Measurements from ENCODE around the gene TBC1D2B.

The TBC1D2B gene

DNA sequence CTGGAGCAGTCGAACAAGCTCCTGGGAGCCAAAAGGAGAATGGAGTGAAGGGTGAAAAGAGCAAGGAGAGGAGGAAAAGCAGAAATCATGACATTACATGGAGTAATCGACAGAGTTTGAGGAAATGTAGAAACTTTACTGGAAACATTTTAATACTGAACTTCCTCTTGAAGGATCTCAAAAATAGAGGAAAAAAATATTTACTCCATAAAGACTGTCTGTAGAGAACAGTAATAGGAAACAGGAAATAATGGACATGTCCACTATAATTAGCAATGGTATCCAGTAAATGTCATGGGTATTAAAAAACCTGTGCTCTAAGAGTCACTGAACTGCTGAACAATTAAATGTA is 53.0 kb downstream of the TBC1D2B start:
- no peak for DNase-seq

DNA sequence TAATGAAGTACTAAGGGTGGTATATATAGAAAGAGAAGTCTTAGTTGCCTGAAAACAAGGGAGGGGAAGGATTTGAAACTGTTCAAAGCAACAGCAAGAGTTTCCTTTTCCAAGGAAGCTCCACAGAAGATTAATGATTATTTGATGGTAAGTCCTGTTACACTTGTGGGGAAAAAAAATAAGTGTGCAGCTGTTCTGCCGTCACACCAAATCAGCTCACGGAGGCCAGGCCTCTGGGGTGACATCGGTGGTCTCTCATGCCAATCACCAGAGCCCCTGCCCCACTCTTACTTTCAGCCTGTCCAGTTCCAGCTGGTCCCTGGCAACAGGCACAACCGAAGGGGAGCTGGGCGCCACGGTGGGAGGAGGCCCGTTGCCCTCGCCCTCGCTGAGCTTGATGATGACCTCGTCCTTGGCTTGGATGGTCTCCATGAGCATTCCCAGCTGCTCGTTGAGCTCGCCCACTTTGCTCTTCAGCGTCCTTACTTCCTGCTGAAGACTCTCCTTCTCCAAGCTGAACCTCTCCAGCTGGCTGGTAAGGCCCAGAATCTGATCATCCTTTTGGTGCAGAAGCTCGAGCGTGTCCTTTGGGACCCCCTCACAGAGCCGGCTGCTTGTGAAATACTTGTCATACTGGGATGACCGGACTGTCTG is 53.5 kb downstream of the TBC1D2B start:
- no peak for DNase-seq

- no peak for DNase-seq
Measured at GRCh38 chr15:78023081-78023665, 54.3 kb downstream of the TBC1D2B start.

DNA sequence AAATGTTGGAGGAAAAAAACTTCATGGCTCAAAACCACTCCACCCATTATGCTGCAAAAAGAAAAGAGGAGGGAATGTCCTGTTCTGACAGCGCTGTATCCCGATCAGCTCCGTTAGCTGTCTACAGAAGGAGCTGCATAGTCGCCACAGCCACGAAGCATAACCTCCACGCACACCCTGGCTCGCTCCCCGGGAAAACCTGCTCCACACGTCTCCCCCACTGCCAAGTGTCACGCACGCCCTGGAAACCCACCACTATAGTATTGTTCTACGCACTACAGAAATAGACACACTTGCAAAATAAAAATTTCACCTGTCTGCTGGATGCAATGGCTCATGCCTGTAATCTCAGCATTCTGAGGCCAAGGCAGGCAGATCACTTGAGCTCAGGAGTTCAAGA is 55.8 kb downstream of the TBC1D2B start:
- no peak for DNase-seq

DNA sequence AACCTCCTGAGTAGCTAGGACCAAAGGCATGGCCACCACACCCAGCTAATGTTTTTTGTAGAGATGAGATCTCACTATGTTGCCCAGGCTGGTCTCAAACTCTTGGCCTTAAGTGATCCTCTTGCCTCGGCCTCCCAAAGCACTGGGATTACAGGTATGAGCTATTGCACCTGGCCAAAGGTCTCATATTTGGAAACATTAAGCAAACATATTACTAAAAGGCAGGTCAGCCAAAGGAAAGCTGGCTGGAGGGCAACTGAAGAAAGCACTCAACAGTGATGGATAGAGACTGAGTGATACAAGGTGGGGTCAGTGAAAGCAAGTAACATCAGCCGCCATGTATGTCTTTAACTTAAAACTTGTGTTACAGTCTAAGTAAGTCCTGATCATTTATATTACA is 57.5 kb downstream of the TBC1D2B start:
- no peak for DNase-seq

- DNase-seq: no peak
Measured at GRCh38 chr15:78018946-78019644, 58.4 kb downstream of the TBC1D2B start.

DNA sequence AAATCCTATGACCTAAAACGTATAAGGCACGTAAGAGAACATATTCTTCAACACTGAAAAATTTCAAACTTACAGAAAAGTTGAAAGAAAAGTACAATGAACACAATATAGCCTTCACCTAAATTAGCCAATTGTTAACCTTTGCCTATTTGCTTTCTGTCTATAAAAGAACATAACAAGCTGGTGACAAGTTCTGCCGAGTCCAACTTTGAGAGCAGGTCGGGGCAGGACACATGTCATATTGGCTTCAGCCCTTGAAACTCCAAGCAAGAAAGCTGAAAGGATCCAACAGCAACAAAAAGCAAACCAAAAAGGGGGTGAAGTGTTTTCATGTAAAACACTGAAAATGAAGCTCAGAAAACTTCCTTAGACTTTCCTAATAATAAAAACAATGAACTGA is 59.1 kb downstream of the TBC1D2B start:
- DNase-seq: no peak

DNA sequence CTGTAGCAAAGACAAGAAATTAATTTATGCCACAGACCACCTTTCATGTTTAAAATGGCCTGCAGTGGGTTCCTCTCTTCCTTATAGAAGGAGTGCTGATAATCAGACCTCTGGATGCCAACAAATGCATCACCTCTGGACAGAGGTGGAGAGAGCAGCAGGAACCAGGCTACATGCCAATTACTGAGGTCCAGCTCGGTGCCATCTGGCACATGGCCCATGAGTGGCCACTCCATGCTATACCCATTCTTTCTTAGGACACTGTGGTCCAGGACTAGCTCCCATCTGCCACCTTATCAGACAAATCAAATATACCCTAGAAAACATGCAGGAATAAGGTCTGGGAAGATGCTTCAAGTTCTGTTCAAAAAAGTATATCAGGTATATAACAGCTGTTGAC is 60.7 kb downstream of the TBC1D2B start:
- no peak for DNase-seq

- DNase-seq: no peak
Measured at GRCh38 chr15:78012643-78013077, 64.9 kb downstream of the TBC1D2B start.

DNA sequence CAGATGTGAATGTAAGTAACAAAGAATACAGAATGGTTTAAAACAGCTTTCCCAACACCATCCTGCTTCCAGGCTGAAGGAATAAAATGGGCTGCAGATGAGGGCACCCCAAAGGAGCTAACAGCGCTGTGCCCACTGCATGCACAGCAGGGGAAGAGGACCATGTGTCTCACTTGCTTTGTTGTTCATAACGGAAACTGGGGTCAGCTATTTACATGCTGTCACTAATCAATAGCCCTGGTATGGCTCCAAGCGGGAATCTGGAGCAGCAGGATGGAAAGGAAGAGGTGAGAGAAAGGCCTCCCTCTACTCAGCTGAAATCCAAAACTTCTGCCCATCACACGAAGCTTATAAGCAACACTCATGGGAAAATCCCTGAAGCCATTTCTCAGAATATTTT is 67.4 kb downstream of the TBC1D2B start:
- DNase-seq: no peak

- no peak for DNase-seq
Measured at GRCh38 chr15:78007964-78008886, 69.3 kb downstream of the TBC1D2B start.

- no peak for DNase-seq
Measured at GRCh38 chr15:78007211-78007931, 70.1 kb downstream of the TBC1D2B start.

GRCh38 chr15:78006567-78007205 is 70.8 kb downstream of the TBC1D2B start:
- DNase-seq: peak in 1 of 2 experiments; percentile 11

GRCh38 chr15:78004919-78005634 is 72.4 kb downstream of the TBC1D2B start:
- DNase-seq: peak; percentile 43 to 71

DNA sequence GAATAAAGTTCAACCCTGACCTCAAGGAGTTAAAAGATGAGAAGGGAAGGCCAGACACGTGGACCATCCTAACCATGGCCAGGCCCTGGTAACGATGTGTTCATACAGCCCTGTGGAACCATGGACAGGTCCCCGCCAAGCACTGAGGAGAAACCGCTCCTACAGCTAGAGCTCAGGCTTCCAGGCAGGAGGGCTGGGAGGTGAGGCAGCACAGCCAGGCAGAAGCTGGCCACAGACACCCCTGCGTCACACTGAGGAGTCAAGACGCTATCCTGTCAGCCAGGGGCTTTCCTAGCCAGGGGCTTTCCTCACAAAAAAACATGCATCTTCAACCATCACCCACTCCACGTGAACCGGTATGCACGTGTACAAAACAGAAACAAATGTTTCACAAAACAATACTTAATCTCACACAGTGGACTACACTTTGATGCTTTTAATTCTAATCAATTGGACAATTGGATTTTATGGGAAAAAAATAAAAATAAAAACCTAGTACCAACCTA is 73.2 kb downstream of the TBC1D2B start:
- DNase-seq: no peak

DNA sequence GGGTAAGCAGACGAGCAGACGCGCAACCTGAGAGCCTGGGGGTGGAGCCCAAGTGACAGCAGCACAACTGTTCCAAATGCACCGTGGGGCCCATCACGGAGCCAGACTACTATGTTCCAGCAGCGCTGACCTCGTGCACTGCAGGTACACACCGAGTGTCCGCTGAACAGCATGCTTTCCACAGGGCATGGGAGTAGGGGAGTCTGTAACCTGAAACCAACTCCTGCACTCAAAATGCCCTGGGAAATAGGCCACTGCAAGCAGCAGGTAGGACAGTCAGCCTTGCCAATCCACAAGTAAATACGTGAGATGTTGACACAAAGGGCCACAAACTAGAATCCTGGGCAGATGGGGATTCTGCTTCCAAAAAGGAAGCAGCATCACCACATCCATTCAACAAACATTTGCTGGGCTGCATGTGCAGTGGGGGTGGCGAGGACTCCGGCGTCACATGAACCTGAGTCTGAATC is 73.9 kb downstream of the TBC1D2B start:
- DNase-seq: peak; percentile 87 to 95

DNA sequence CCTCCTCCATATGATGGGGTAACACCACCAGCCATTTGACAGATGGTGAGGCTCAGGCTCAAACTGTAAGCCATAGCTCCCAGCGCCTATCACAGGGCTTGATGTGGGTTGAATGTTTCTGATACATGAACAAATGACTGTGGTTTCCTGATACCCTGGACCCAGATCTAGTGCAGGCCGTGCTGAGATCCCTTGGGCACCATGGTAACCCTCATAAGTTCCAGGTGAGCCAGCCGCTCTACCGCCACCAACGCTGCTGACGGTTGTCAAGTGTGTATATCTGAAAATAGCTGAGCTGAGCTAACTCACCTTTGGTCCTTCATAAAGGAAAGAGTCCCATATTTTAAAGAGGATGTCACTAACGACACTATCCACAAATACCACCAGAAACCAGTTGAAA is 74.5 kb downstream of the TBC1D2B start:
- no peak for DNase-seq

DNA sequence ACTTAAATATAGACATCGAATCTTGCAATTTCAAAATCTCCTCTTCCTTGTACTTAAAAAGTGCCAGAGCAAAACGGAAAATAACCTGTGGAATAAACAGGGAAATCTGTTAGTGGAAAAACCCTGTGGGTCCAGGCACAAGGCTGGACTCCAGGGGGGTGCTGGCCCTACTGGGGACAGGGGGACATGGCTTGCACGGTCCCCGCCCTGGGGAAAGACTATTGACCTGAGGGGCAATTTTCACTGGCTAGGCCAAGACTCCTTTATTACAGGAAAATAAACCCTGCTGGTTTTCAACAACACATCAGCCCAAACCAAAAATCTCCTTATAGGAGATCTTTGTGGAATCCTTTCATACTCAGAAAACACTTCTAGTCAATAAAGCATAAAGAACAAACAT is 75.9 kb downstream of the TBC1D2B start:
- no peak for DNase-seq

- no peak for DNase-seq
Measured at GRCh38 chr15:78000927-78001249, 76.6 kb downstream of the TBC1D2B start.

DNA sequence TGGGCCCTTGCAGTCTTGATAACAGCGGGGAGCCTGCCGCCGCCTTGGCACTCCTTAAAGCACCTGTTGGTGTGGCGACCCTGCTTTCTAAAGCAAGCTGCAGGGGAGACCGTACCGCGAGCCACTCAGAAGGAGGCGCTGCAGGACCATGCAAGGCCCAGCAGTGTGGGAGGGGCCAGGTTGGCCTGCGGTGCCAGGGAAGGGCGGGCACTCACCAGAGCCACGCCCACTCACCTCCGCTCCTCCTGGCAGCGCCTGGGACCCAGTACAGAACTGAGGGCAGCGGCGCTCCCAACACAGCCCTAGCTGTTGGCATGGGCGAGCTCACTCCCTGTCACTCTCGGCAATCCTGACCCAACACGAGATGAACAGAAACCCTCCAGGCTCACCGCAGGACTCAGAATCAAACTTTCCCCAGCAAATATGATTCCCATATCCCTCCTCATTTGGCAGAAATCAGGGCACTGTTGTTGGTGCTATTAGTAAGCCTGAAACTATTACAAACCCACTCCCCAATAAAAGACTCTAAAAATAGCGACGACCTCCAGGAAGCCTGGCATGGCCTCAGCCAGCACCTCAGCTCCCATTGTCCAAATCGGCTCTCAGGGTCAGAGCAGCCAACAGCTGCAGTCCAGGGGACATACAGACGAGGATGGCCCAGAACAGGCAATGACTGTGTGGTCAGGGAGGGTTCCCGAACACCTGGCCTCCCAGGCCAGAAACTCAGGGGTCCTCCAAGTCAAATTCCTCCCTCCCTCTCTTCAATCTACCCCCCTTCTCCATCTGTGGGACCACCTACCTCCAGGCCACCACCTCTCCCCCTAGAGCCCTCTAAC is 77.2 kb downstream of the TBC1D2B start:
- peak; percentile 36 to 38 for DNase-seq

Data from NCI-H2081 (cell line).